ENCODE measurements around the gene FAM168B.

- TF ChIP-seq CTCF (IDR thresholded peaks at IDR 0.05): no peak
- TF ChIP-seq POLR2AphosphoS5 (IDR thresholded peaks at IDR 0.05): no peak
- TF ChIP-seq POLR2A (IDR thresholded peaks at IDR 0.05): no peak
- TF ChIP-seq EP300 (IDR thresholded peaks at IDR 0.05): no peak
Observed at GRCh38 chr2:131047920-131048560, 45.2 kb downstream of the FAM168B start.

Data from suprapubic skin (tissue), 4 donors.